Liver (tissue), 9 donors: ENCODE results near the gene LARGE1. TPM values are rescaled to one million over a fixed set of nuclear protein-coding genes. Genes with fewer than 3 reads are reported as not detected.

Source experiments
- DNase-seq: peaks from one replicate; pipeline ENCODE4 v3.0.0-alpha.2; 2017; ENCODE audit warnings: low spot score
- H3K27ac ChIP-seq, 2 donors: one replicate each; pipeline ENCODE4 v1.7.0; 2013; ENCODE audit warnings: inconsistent platforms in 2 of 2, low read length in 2 of 2, control low read depth in 1 of 2, low read depth in 1 of 2, mild to moderate bottlenecking in 1 of 2
- H3K27me3 ChIP-seq, 4 donors: one replicate each; pipeline versions ENCODE4 v1.6.1 to v1.7.0; 2013; ENCODE audit warnings: low read length in 3 of 4, inconsistent platforms in 1 of 4, mild to moderate bottlenecking in 1 of 4, moderate library complexity in 1 of 4; ENCODE audit not compliant: control insufficient read depth in 4 of 4, insufficient read depth in 4 of 4
- H3K36me3 ChIP-seq, 4 donors: one replicate each; pipeline versions ENCODE4 v1.6.1 to v1.7.0; 2013; ENCODE audit warnings: low read length in 3 of 4, mild to moderate bottlenecking in 3 of 4, low read depth in 1 of 4, moderate library complexity in 1 of 4; ENCODE audit not compliant: control insufficient read depth in 4 of 4, insufficient read depth in 3 of 4
- H3K4me1 ChIP-seq, 4 donors: one replicate each; pipeline versions ENCODE4 v1.6.1 to v1.7.0; 2013; ENCODE audit warnings: low read length in 3 of 4, mild to moderate bottlenecking in 3 of 4, moderate library complexity in 1 of 4; ENCODE audit not compliant: control insufficient read depth in 4 of 4, insufficient read depth in 4 of 4
- H3K4me3 ChIP-seq, 3 donors: one replicate each; pipeline versions ENCODE4 v1.6.1 to v1.7.0; 2013; ENCODE audit warnings: low read length in 3 of 3, control low read depth in 1 of 3, low read depth in 1 of 3, mild to moderate bottlenecking in 1 of 3
- H3K9ac ChIP-seq, 2 donors: one replicate each; pipeline ENCODE4 v1.7.0; 2013; ENCODE audit warnings: low read length in 2 of 2, mild to moderate bottlenecking in 2 of 2, moderate library complexity in 2 of 2, control low read depth in 1 of 2, low read depth in 1 of 2
- H3K9me3 ChIP-seq, 4 donors: one replicate each; pipeline versions ENCODE4 v1.6.1 to v1.7.0; 2013; ENCODE audit warnings: low read length in 3 of 4; ENCODE audit not compliant: control insufficient read depth in 4 of 4
- ATF3 ChIP-seq: IDR thresholded peaks from 2 replicates; pipeline ENCODE4 v1.6.1; 2016; ENCODE audit warnings: antibody characterized with exemption
- EGR1 ChIP-seq, 2 donors: IDR thresholded peaks; 2 replicates each; pipeline ENCODE4 v1.6.1; 2016 to 2018; ENCODE audit warnings: antibody characterized with exemption in 2 of 2, low read depth in 2 of 2
- FOXA1 ChIP-seq: IDR thresholded peaks from 2 replicates; pipeline ENCODE4 v1.6.1; 2016; ENCODE audit warnings: antibody characterized with exemption
- FOXA2 ChIP-seq: IDR thresholded peaks from 2 replicates; pipeline ENCODE4 v1.6.1; 2016; ENCODE audit warnings: antibody characterized with exemption
- GABPA ChIP-seq, 2 donors: IDR thresholded peaks in 1 of 2; conservative IDR thresholded peaks in 1 of 2; 2 replicates each; pipeline ENCODE4 v1.6.1; 2016; ENCODE audit warnings: antibody characterized with exemption in 2 of 2, mild to moderate bottlenecking in 1 of 2, moderate library complexity in 1 of 2
- HNF4A ChIP-seq, 2 donors: conservative IDR thresholded peaks; 2 replicates each; pipeline ENCODE4 v1.6.1; 2016; ENCODE audit warnings: antibody characterized with exemption in 2 of 2, mild to moderate bottlenecking in 2 of 2
- HNF4G ChIP-seq: IDR thresholded peaks from 2 replicates; pipeline ENCODE4 v1.6.1; 2016; ENCODE audit warnings: antibody characterized with exemption
- JUND ChIP-seq, 2 donors: IDR thresholded peaks; 2 replicates each; pipeline ENCODE4 v1.6.1; 2016; ENCODE audit warnings: antibody characterized with exemption in 2 of 2
- NR2F2 ChIP-seq: IDR thresholded peaks from 2 replicates; pipeline ENCODE4 v1.6.1; 2016; ENCODE audit warnings: antibody characterized with exemption
- RAD21 ChIP-seq, 2 donors: IDR thresholded peaks; 2 replicates each; pipeline ENCODE4 v1.6.1; 2016; ENCODE audit warnings: antibody characterized with exemption in 2 of 2, mild to moderate bottlenecking in 2 of 2
- REST ChIP-seq: IDR thresholded peaks from 2 replicates; pipeline ENCODE4 v1.6.1; 2016; ENCODE audit warnings: antibody characterized with exemption, mild to moderate bottlenecking
- RXRA ChIP-seq, 2 donors: IDR thresholded peaks; 2 replicates each; pipeline ENCODE4 v1.6.1; 2017 to 2018; ENCODE audit warnings: antibody characterized with exemption in 2 of 2, mild to moderate bottlenecking in 1 of 2
- SP1 ChIP-seq: IDR thresholded peaks from 2 replicates; pipeline ENCODE4 v1.6.1; 2018; ENCODE audit warnings: antibody characterized with exemption, mild to moderate bottlenecking
- TAF1 ChIP-seq: conservative IDR thresholded peaks from 2 replicates; pipeline ENCODE4 v1.6.1; 2016; ENCODE audit warnings: antibody characterized with exemption, mild to moderate bottlenecking
- YY1 ChIP-seq: IDR thresholded peaks from 2 replicates; pipeline ENCODE4 v1.6.1; 2016; ENCODE audit warnings: antibody characterized with exemption, mild to moderate bottlenecking
- ZBTB33 ChIP-seq: IDR thresholded peaks from 2 replicates; pipeline ENCODE4 v1.6.1; 2016; ENCODE audit warnings: antibody characterized with exemption
- WGBS: extraction: QIAGEN DNeasy Blood & Tissue Kit; methylation state at CpG from one replicate; pipeline ENCODE4 v1.1.7; 2013; 5-methylcytosine and 5-hydroxymethylcytosine counted together
- polyA plus RNA-seq, 2 donors: library from polyadenylated mRNA; stranded (reverse) in 1 of 2; unstranded in 1 of 2; fragments of 200-250 nt in 1 of 2; fragments of >200 nt in 1 of 2; fragmentation: Nextera tagmentation in 1 of 2; extraction: Ambion mirVana in 1 of 2; gene quantifications; one replicate each; pipeline versions ENCODE4 v1.2.1 to v1.2.3, GENCODE V29; 2013 to 2015
- total RNA-seq, 2 donors: library from RNA; depleted of rRNA; stranded (reverse); fragments of >200 nt; gene quantifications; one replicate each; pipeline ENCODE4 v1.2.3, GENCODE V29; 2014
- TF ChIP-seq, protein P1 (sequence below): IDR thresholded peaks from 2 replicates; pipeline ENCODE4 v1.6.1; 2016; ENCODE audit warnings: antibody characterized with exemption
- TF ChIP-seq, protein P2 (sequence below): fragments of 150-350 bp; IDR thresholded peaks from 2 replicates; pipeline ENCODE4 v1.5.1; 2017; ENCODE audit warnings: improper control_type of control experiment, low read depth, low read length; ENCODE audit not compliant: missing input control
- donor health status: healthy.
- donor health status: healthy.
- donor health status: healthy.
- donor health status: healthy.
- donor health status: healthy.

The LARGE1 gene
- total and polyA plus RNA-seq, 4 donors: 2.3 to 14.1 (median 5.7) TPM

DNA sequence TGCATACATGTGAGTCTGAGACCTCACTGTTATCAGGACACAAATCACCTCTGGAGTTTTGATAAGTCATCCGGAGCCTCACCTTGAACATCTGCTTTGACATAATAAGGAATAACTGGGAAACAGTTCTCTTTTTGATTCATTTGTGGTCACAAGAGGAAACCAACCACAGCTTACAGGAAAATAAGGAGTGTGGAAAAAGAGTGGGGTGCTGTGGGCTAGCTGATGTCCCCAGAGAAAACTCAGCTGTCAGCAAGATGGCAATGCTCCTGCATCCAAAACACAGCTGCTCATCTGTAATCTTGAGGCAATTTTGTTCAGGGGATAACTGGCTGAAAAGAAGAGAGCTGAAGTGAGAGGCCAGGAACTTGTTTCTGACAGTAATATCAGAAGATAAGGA, 445.7 kb downstream of the LARGE1 start:
- no peak overlapping the region for H3K4me3 ChIP-seq
- TF ChIP-seq FOXA2 (no peak), EGR1 (IDR thresholded peaks at IDR 0.05; ENCODE audit: low read depth in 2 of 2) (no peak), FOXA1 (no peak), YY1 (no peak), ZBTB33 (no peak), TAF1 (no peak), RXRA (IDR thresholded peaks at IDR 0.05) (no peak), NR2F2 (no peak), HNF4G (no peak), ATF3 (no peak)
- TF ChIP-seq, protein P1, sequence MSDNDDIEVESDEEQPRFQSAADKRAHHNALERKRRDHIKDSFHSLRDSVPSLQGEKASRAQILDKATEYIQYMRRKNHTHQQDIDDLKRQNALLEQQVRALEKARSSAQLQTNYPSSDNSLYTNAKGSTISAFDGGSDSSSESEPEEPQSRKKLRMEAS: no peak
- DNase-seq: no peak
- no peaks in the 10 kb centered on the region for H3K36me3 ChIP-seq
- H3K9ac ChIP-seq: no peak overlapping the region
- H3K27ac ChIP-seq: no peak overlapping the region
- 88% methylated on average over 1 of the region's 1 CpG for WGBS
- no peaks in the 10 kb centered on the region for H3K4me1 ChIP-seq
- H3K9me3 ChIP-seq: no peaks in the 10 kb centered on the region
- no peaks in the 10 kb centered on the region for H3K27me3 ChIP-seq

- no peak for DNase-seq
- H3K9ac ChIP-seq: no peak overlapping the region
- H3K27ac ChIP-seq: no peak overlapping the region
- H3K4me1 ChIP-seq: no peaks in the 10 kb centered on the region
- H3K27me3 ChIP-seq: no peaks in the 10 kb centered on the region
- TF ChIP-seq FOXA1 (no peak), RAD21 (IDR thresholded peaks at IDR 0.05) (no peak), JUND (IDR thresholded peaks at IDR 0.05) (no peak), ATF3 (no peak), ZBTB33 (no peak), HNF4A (conservative IDR thresholded peaks at IDR 0.05) (no peak), NR2F2 (no peak), EGR1 (IDR thresholded peaks at IDR 0.05; ENCODE audit: low read depth in 2 of 2) (no peak), TAF1 (no peak), RXRA (IDR thresholded peaks at IDR 0.05) (no peak), YY1 (no peak), FOXA2 (no peak), GABPA (IDR thresholded peaks at IDR 0.05 in 1 of 2, conservative IDR thresholded peaks at IDR 0.05 in 1 of 2) (no peak), HNF4G (no peak), REST (no peak), SP1 (no peak)
- TF ChIP-seq, protein P1: no peak
- TF ChIP-seq, protein P2, sequence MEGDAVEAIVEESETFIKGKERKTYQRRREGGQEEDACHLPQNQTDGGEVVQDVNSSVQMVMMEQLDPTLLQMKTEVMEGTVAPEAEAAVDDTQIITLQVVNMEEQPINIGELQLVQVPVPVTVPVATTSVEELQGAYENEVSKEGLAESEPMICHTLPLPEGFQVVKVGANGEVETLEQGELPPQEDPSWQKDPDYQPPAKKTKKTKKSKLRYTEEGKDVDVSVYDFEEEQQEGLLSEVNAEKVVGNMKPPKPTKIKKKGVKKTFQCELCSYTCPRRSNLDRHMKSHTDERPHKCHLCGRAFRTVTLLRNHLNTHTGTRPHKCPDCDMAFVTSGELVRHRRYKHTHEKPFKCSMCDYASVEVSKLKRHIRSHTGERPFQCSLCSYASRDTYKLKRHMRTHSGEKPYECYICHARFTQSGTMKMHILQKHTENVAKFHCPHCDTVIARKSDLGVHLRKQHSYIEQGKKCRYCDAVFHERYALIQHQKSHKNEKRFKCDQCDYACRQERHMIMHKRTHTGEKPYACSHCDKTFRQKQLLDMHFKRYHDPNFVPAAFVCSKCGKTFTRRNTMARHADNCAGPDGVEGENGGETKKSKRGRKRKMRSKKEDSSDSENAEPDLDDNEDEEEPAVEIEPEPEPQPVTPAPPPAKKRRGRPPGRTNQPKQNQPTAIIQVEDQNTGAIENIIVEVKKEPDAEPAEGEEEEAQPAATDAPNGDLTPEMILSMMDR: no peak
- no peaks in the 10 kb centered on the region for H3K9me3 ChIP-seq
- 92% methylated on average over 9 of the region's 9 CpGs for WGBS
- no peak overlapping the region for H3K4me3 ChIP-seq
- no peaks in the 10 kb centered on the region for H3K36me3 ChIP-seq
These were observed 447.6 kb downstream of the LARGE1 start for GRCh38 chr22:33472462-33473344.
